Measurements from ENCODE around the gene S100A3.
A peak's percentile ranks its signal among the peaks of the same experiment; 100 is the strongest.

The S100A3 gene

DNA sequence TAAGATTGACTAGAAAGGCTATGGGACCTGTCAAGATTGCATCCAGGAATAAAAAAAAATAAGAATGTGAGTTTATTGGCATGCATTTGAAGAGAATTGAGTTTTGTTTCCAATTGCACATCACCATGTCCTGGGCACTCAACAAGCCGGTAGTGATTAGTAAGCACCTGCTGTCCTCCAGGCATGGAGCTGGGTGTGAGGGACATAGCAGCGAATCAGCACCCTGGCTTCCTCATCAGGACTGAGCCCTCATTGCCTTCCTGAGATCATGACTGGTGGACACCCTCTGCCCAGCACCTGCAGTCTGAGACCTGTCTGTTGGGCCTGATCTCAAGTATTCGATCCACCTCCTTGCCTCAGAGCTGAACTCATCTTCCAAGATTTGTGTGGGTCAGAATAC is 40.0 kb downstream of the S100A3 start:
- DNase-seq, result no peak

- DNase-seq, result no peak
These were observed 41.0 kb downstream of the S100A3 start for GRCh38 chr1:153507926-153508583.

GRCh38 chr1:153506831-153507413 is 42.1 kb downstream of the S100A3 start:
- peak; percentile 59 for DNase-seq

DNA sequence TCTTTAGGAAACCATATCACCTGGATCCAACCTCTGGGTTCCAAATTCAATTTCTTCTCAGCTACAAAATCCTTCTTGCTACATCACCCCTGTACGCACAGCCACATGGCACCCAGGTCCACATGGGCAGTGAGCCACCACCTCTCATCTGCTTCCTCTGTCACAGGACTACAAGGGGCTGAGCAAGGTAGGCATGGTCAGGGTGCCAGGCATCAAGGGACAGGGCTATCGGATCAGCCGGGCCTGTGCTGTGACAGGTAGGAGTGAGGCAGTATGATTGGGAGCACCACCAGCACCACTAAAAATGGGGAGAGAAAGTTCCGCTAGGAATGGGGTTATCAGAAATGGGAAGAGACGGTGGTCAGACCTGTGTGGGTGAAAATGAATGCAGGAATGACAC is 42.7 kb downstream of the S100A3 start:
- DNase-seq, result no peak

DNA sequence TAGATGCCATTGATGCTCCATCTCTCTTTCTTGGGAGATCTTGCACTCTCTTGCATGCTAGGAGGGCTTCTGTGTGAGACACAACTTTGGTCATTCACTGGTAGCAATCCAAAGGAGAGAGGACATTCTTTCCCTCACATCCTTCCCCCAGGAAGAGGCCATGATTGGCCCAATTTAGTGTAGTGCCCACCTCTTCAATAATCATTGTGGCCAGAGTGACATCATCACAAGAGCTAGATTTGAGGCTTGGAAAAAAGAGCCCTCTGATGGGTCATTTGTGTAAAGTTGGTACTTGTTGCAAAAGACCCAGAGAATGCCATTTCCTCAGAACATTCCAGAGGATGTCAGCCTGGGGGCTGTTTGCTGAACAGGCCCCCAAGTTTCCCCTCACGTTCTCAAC is 43.5 kb downstream of the S100A3 start:
- no peak for DNase-seq

- no peak for DNase-seq
These were observed 45.3 kb downstream of the S100A3 start for GRCh38 chr1:153503766-153504165.

GRCh38 chr1:153498746-153499145 is 50.3 kb downstream of the S100A3 start:
- DNase-seq, result no peak
